GM18519 (cell line): ENCODE data around the gene ALKBH5.

Experiments
- ATAC-seq: cut with Tn5 transposase; IDR thresholded peaks from one replicate; pipeline ENCODE4 v1.9.1; 2021; ENCODE audit warnings: mild to moderate bottlenecking, moderate library complexity; ENCODE audit not compliant: unreplicated experiment, low FRiP score

The ALKBH5 gene

DNA sequence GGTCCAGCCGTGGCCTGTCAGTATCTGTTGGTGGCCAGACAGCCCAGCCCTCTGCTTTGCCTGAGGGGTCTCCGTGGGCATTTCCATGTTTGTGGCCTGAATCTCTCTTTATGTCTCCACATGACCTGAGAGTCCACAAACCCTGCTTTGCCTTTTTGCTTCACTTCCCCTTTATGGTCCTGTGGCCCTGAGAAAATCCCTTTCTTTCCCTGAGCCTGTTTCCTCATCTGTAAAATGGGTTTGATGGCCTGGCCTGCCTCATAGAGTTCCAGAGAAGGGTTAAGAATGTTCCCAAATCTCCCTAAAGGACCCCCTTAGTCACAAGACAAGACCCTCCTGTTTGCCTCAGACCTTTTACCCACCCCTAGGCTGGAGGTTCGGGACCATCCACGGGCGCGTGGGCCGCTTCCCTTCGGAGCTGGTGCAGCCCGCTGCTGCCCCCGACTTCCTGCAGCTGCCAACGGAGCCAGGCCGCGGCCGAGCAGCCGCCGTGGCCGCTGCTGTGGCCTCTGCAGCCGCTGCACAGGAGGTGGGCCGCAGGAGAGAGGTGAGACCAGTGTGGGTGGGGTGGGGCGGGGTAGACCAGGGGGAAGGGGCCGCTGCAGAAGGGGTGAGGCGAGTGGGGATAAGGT, 26.2 kb upstream of the ALKBH5 start:
- ATAC-seq: no peak

DNA sequence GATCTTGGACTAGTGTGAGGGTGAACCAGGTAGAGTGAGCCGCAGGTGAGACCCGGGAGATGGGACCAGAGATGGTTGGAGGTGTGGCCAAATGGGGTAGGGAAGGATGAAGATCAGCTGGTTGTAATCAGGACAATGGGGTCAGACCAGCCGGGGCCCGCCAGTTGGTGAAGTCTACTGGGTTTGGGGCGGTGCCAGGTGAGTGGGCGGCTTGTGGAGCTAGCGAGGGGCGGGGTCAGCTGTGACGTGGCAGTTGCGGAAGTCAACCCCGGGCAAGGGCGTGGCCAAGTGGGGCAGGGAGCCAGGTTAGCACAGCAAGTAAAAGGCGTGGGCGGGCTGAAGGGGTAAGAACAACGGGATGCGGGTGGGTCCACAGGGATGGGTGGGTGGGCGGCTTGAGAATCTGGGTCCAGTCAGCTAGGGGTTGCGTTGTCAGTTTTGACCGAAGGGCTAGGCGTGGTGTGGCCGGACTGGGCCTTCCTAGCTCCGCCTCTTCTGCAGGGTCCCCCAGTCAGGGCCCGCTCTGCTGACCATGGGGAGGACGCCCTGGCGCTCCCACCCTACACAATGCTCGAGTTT, 25.5 kb upstream of the ALKBH5 start:
- ATAC-seq: no peak

DNA sequence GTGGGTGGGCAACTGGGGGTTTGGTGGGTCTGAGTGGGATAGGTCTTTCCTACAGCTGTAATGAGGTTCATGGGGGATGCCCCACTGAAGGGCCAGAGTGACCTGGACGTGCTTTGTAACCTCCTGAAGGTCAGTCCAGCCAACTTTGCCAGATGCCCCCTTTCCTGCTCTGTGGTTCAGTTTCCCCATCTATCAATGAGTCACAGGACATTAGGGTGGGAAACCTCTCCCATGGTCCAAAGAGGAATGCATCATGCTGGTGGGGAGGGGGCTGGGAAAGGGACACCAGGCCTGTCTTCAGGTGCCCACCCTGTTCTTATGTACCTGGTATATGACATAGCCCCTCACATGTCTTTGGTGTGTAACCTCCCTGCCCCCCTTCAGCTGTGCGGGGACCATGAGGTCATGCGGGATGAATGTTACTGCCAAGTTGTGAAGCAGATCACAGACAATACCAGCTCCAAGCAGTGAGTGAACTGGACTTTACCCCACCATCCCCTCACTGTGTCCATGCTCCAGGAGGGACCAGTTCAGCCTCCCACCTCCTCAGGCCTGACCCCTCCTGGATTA, 24.0 kb upstream of the ALKBH5 start:
- no peak for ATAC-seq

DNA sequence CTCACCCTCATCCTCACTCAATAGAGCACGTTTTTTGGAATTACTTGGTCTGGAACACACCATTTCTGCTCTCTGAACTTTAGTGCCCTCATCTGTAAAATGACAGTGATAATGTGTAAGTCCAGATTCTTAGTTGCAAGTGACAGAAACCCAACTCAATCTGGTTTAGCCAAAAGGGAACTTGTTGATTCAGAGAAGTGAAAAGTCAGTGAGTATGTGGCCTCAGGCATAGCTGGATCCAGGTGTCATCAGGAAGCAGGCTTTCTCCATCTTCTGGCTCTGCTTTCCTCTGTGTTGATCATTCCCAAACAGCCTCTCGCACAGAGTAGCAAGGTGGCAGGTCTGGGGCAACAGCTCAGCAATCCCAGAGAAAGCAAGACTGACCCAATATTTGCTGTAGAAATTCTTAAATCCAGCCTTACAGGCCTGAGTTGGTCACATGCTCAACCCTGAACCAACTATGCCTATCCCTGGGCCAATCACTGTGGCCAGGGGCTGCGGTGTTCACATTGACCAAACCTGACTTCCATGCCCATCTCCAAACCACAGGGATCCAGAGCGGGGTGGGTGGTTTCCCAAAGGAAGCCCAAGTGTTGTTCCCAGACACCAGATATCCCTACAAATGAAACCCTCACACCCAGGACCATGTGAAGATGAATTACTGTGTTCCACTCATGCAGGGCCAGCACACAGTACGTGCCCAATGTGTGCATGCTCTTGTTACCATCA, 23.3 kb upstream of the ALKBH5 start:
- no peak for ATAC-seq

DNA sequence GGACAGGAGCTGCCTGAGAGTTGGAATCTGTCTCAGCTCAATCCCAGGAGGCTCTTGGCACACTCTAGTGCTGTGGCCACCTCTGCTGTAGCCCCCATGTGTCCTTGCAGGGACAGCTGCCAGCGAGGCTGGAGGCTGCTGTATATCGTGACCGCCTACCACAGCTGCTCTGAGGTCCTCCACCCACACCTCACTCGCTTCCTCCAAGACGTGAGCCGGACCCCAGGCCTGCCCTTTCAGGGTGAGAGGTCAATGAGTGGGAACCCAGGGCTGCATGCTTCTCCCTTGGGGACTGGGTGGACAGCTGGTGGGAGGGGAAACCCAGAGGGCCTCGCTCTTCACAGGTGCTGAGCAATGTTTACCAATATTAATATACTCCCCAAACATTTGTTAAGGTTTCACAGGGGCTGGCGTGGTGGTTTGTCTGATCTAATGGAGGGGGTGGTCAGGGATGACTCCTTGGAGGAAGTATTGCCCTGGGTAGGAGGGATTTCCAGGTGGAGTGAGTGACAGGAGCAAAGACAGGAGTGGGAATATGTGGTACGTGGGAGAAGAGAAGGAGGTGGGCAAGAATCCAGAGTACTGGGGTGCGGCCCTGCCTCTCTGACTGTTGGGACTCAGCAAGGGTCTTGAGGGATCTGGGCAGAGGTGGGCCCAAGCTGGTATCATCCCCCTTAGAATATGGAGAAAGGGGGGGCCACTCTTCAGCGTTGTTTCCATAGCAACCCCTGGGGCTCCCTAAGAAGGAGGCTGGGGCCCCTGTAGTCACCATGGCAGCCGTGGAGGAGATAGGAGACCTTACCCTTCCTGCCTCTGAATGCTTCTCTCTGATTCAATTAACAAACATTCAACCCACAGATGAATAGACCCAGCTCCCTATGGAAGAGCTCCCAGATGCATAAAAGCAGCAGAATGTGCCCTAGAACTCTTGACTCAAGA, 22.2 kb upstream of the ALKBH5 start:
- no peak for ATAC-seq

DNA sequence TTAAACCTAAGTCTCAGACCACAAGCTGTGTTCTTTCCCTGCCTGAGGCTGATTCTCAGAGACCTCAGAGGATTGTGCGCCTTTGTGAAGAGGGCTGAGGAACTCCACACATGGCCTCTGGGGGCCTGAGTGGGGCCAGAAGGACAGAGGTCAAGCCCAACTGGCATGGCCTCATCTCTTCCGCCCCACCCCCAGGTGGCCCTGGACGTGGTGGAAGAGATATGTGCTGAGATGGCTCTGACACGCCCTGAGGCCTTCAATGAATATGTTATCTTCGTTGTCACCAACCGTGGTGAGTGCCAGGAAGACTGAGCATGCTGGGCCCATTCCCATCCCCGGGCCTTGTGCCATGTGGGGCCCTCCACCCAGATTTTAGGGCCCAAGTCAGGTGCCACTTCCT, 20.1 kb upstream of the ALKBH5 start:
- ATAC-seq: no peak

DNA sequence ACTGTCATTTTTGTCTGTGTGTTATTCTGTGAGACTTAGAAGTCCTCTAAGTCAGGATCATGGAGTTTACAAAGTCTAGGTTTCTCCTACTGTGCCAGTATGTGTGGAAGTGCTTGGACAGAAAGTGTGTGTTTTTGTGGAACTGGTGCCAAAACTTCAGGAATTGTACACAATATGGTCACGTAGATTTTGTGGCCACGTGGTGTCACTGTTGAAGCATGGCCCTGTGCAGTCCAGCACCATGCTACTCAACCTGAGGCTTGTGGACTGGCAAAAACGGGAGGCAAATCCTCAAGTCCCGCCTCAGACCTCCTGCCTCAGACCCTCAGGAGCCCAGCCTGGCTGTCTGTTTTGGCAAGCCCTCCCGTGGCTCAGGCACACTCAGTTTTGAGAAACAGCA, 16.7 kb upstream of the ALKBH5 start:
- ATAC-seq: no peak

DNA sequence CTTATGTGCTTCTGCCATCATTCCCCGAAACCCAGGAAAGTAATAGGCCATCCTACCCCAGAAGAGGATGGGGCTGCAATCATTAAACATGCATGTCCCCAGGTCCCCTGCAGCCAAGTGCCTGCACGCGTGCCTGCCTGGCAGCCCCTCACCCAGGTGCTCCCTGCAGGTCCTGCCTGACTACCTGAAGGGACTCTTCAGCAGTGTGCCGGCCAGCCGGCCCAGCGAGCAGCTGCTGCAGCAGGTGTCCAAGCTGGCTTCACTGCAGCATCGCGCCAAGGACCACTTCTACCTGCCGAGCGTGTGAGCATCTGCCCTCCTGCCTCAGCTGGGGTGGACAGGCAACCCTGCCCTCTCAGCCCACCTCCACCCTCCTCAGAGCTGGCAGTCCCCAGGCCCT, 16.2 kb upstream of the ALKBH5 start:
- ATAC-seq: no peak

DNA sequence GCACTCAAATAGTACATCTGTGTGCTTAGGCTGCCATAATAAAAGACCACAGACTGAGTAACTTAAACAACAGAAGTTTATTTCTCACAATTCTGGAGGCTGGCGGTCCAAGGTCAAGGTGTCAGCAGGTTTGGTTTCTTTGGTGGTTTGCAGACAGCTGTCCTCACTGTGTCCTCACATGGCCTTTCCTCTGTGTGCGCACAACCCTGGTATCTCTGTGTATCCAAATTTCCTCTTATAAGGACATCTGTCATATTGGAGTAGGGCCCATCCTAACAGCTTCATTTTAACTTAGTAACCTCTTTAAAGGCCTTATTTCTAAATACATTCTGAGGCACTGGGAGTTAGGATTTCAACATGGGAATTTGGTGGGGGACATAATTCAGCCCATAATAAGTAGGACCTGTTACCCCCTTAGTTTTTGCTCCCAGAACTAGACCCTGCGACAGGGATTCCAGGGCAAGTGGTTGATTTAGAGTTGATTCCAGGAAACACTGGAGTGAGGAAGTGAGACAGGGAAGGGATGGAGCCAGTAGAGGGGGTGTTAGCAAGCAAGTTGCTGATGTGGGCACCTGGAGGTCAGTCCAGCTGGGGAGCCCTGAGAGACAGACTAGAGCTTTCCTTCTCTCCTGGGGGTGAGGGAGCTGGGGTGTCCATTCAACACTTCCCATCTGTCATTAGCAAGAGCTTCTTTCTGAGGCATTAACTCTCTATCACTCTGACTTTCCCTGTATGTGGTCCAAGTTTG, 10.9 kb upstream of the ALKBH5 start:
- no peak for ATAC-seq

DNA sequence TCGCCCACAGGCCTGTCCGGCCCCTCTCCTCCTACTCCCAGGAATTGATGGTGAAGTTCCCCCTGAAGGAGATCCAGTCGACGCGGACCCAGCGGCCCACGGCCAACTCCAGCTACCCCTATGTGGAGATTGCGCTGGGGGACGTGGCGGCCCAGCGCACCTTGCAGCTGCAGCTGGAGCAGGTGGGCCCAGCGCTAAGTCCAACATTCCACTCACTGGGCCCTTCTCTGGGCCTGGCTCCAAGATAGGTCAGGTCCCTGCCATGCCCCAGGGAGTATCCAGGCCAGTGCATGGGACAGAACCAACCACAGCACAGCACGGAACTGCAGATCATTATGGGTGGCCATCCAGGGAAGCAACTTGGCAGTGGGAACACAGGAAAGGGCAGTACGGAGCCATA, 9.9 kb upstream of the ALKBH5 start:
- ATAC-seq: no peak

DNA sequence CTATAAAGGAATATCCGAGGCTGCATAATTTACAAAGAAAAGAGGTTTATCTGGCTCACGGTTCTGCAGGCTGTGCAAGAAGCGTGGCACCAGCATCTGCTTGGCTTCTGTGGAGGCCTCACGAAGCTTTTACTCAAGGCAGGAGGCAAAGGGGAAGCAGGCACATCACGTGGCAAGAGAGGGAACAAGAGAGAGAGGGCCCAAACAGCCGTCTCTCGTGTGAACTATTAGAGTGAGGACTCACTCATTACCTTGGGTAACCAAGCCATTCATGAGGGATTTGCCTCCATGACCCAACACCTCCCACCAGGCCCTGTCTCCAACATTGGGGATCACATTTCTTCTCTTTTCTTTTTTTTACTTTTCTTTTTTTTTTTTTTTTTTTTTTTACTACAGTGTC, 7.5 kb upstream of the ALKBH5 start:
- ATAC-seq: no peak

DNA sequence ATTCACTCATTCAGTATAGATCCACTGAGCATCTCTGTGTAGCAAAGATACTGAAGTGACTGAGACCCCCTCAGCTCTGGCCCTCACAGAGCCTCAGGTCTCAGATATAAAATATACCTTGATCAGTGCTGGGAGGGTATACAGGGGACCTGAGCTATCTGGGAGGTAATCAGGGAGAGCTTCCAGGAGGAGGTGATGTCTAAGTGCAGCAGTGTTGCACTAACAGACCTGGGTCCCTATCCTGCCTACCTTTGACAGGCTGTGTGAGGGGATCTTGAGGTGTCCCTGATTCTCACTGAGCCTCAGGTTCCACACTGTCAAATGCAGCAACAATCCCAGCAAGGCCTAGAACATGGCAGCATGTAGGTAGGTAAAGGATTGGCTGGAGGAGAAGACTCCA, 6.5 kb upstream of the ALKBH5 start:
- no peak for ATAC-seq

DNA sequence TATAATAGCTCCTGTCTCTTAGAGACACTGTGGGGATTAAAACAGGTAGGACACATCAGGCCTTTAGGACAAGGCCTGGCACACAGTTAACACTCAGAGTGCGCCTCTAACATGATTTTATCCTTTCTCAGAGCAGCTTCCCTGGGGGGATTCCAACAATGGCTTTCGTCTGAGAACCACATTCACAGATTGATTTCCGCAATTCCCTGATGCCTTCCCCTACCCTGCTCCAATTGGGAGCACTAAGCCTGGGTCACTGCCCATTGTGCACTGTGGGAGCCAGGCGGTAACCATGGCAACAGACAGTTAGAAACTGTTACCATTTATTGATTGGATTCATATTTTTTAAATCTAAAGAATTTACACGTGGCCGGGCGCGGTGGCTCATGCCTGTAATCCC, 5.9 kb upstream of the ALKBH5 start:
- ATAC-seq: no peak

DNA sequence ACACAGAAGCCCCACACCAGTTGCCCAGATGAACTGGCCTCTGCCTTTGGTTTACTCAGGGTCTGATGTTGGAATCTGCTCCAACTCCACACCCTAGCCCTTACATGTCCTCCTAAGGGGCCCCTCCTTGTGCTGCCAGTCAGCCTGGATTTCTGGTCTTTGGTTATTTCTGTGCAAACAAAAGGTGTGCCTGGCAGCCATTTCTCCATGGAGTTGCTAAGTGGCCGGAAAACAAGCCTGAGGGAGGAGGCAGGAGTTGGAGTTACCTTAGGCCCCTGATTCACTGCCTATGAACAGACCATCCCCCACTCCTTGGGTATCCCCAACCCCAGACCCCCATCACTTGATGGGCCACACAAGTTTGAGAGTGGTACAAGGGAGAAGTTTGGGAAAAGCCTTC, 4.4 kb upstream of the ALKBH5 start:
- ATAC-seq: no peak

DNA sequence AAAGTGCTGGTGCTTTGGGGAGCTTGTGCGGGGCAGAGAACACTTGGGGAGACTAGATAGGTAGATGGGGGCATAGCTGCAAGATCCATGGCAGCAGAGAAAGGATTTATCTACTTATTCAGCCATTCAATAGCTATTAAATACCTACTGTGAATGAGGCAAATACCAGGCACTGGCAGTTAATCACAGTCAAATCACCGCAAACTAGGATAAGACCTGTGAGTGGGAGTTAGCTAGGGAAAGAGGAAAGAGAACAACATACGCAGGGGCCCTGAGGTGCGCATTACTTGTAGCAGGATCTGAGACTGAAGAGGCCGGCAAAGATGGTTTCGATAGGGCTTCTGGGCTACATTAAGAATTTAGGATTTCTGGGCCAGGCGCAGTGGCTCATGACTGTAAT, 3.8 kb upstream of the ALKBH5 start:
- ATAC-seq: no peak

DNA sequence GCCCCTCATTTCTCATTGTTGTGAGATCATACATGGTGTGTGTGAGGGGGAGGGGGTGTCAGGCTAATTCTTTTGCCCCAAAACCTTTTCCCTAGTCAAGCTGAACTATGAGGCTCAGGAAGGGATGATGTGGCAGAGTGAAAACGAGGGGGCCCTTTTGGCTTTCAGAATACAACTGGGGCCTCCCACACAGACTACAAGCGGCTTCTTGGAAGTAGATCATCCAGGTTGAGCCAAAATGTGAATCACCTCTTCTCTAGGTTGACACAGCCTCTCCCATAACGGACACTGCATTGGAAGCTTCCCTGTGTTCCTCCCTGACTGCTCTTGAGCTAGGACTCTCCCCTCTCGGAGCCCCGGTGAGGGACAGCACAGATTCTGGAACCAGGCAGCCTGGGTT, 2.3 kb upstream of the ALKBH5 start:
- ATAC-seq: no peak

DNA sequence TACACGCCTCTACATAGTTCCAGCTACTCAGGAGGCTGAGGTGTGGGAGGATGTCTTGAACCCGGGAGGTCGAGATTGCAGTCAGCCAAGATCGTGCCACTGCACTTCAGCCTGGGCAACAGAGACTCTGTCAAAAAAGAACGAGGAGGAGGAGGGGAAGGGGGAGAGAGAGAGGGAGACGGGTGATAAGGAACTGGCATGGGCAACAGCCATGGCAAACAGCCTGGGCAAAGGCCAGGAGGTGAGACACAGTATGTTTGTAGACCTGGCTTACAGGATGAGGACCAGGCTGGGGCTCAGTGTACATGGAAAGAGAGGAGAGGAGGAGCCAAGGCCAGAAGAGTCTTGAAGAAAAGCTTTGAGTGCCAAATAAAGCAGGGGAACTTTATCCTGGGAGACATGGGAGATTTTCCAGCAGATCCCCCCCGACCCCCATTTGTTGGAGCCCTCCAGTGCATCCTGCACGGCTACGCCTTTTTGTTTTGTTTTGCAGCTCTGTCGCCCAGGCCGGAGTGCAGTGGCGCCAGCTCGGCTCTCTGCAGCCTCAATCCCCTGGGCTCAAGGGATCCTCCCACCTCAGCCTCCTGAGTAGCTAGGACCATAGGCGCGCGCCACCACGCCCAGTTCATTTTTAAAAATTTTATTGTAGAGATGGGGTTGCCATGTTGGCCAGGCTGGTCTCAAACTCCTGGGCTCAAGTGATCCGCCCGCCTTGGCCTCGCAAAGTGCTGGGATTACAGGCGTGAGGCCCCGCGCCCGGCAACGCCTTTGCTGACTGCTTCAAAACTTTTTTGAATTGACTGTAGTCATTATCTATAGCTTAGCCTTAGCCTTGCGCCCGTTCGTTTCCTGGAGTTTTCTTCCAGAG, 1.3 kb upstream of the ALKBH5 start:
- ATAC-seq: no peak

DNA sequence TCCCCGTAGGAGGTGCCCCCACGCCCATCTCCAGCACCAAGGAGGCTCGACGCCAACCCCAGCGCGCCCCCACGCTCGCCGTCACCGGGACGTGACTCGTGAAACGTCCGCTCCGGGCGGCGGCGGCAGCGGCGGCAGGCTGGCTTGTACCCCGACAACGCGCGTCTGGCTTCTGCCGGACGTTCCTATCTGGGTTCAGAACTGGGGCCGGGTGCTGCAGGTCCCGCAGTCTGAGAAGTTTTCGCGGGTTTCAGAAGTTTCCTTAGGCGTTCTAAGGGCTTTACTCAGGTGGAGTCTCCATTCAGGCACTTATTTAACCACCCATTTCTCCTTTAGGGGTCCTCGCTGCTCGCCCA, 672 bp upstream of the ALKBH5 start:
- peak; percentile 18 for ATAC-seq
